ENCODE results near the gene CATSPER3. TPM values are rescaled to one million over a fixed set of nuclear protein-coding genes. Genes with fewer than 3 reads are reported as not detected.

CATSPER3 gene
- total RNA-seq, 1 donor from 2014 or later = 0.82 TPM

GRCh38 chr5:135027697-135028615, 60.2 kb downstream of the CATSPER3 start:
- DNase-seq (ENCODE audit: low spot score in 2 of 2) (peak in 1 of 2 donors; percentile 15), FAIRE-seq (no peak)

GRCh38 chr5:135028791-135029476, 61.2 kb downstream of the CATSPER3 start:
- no peak for FAIRE-seq
- DNase-seq (ENCODE audit: low spot score in 2 of 2) = no peak

- DNase-seq (ENCODE audit: low spot score in 2 of 2) (no peak), FAIRE-seq (no peak)
Observed at GRCh38 chr5:135029477-135030122, 61.9 kb downstream of the CATSPER3 start.

GRCh38 chr5:135030123-135030955, 62.6 kb downstream of the CATSPER3 start:
- FAIRE-seq (no peak), DNase-seq (ENCODE audit: low spot score in 2 of 2) (no peak)

- DNase-seq (ENCODE audit: low spot score in 2 of 2) (no peak), FAIRE-seq (no peak)
Observed at GRCh38 chr5:135030956-135031812, 63.5 kb downstream of the CATSPER3 start.

GRCh38 chr5:135031813-135032694, 64.3 kb downstream of the CATSPER3 start:
- DNase-seq (ENCODE audit: low spot score in 2 of 2) (no peak), FAIRE-seq (no peak)

- DNase-seq (ENCODE audit: low spot score in 2 of 2) = no peak
- FAIRE-seq = no peak
Observed at GRCh38 chr5:135032695-135032998, 64.9 kb downstream of the CATSPER3 start.

- FAIRE-seq (no peak), DNase-seq (ENCODE audit: low spot score in 2 of 2) (no peak)
Observed at GRCh38 chr5:135032999-135033861, 65.5 kb downstream of the CATSPER3 start.

- DNase-seq (ENCODE audit: low spot score in 2 of 2) = peak in 1 of 2 donors; percentile 43
- FAIRE-seq = no peak
Observed at GRCh38 chr5:135033901-135034235, 66.2 kb downstream of the CATSPER3 start, which contains the start of gene PITX1. PITX1 (minus strand) TSS chr5:135034228; CDS start chr5:135033881, 347 bp downstream.

GRCh38 chr5:135034236-135034962, 66.7 kb downstream of the CATSPER3 start:
- FAIRE-seq (no peak), DNase-seq (ENCODE audit: low spot score in 2 of 2) (peak in 1 of 2 donors; percentile 46)

GRCh38 chr5:135034963-135035677, 67.4 kb downstream of the CATSPER3 start:
- FAIRE-seq (no peak), DNase-seq (ENCODE audit: low spot score in 2 of 2) (no peak)

- DNase-seq (ENCODE audit: low spot score in 2 of 2) (no peak), FAIRE-seq (no peak)
Observed at GRCh38 chr5:135035678-135036030, 67.9 kb downstream of the CATSPER3 start.

GRCh38 chr5:135036405-135036804, 68.7 kb downstream of the CATSPER3 start:
- DNase-seq (ENCODE audit: low spot score in 2 of 2) = no peak
- no peak for FAIRE-seq

GRCh38 chr5:135037519-135038204, 70.0 kb downstream of the CATSPER3 start:
- DNase-seq (ENCODE audit: low spot score in 2 of 2) = no peak

GRCh38 chr5:135038205-135038812, 70.6 kb downstream of the CATSPER3 start:
- DNase-seq (ENCODE audit: low spot score in 2 of 2) = no peak

More at GRCh38 chr5:135037519-135038204, 70.0 kb downstream of the CATSPER3 start:
- FAIRE-seq = no peak

More at GRCh38 chr5:135038205-135038812, 70.6 kb downstream of the CATSPER3 start:
- FAIRE-seq = no peak

Data from frontal cortex (tissue), 4 donors.